K562 (cell line): ENCODE results near the gene KCNK3. TPM values are rescaled to one million over a fixed set of nuclear protein-coding genes. Genes with fewer than 3 reads are reported as not detected.

Experiments
- ARID3A ChIP-seq: IDR thresholded peaks from 2 replicates; pipeline ENCODE4 v1.6.1; 2012; ENCODE audit warnings: low read depth, low read length, improper control_type of control experiment, borderline replicate concordance
- MGA ChIP-seq: fragments of 450-650 bp; IDR thresholded peaks from 2 replicates; pipeline ENCODE4 v1.6.1; 2016; ENCODE audit warnings: mild to moderate bottlenecking, moderate library complexity
- POLR3G ChIP-seq: IDR thresholded peaks from 2 replicates; pipeline ENCODE4 v1.6.1; 2011; ENCODE audit not compliant: insufficient read length, insufficient replicate concordance; ENCODE audit errors: extremely low read depth
- SAFB ChIP-seq: fragments of 200-400 bp; formaldehyde crosslinking; IDR thresholded peaks from 2 replicates; pipeline ENCODE4 v1.6.1; 2017; ENCODE audit warnings: low read depth, low read length, borderline replicate concordance
- TFE3 ChIP-seq: fragments of 450-650 bp; formaldehyde crosslinking; IDR thresholded peaks from 2 replicates; pipeline ENCODE4 v1.4.0; 2020; ENCODE audit warnings: mild to moderate bottlenecking, mixed read lengths
- USF2 ChIP-seq: sonication (generic); formaldehyde crosslinking; IDR thresholded peaks from 2 replicates; pipeline ENCODE4 v1.5.0; 2020; ENCODE audit warnings: missing genetic modification reagents
- ZBTB12 ChIP-seq: fragments of 250-450 bp; sonication (Bioruptor Pico); IDR thresholded peaks from 2 replicates; pipeline ENCODE4 v1.4.0; 2020
- ZKSCAN3 ChIP-seq: fragments of 250-450 bp; sonication (Bioruptor Pico); IDR thresholded peaks from 2 replicates; pipeline ENCODE4 v1.4.0; 2020
- ZNF655 ChIP-seq: fragments of 250-450 bp; sonication (Bioruptor Pico); IDR thresholded peaks from 2 replicates; pipeline ENCODE4 v1.5.0; 2021
- polyA plus RNA-seq, 8 experiments: library from polyadenylated mRNA; depleted of rRNA in 4 of 8; stranded (reverse) in 5 of 8; unstranded in 3 of 8; fragments of >200 nt; fragmentation: Nextera tagmentation in 2 of 8; fragmentation: Illumina TruSeq in 1 of 8; extraction: Ambion mirVana in 2 of 8; extraction: Trizol in 1 of 8; gene quantifications; 2 replicates each; pipeline versions ENCODE4 v1.2.1 to v1.2.3, GENCODE V29; 2011 to 2014; ENCODE audit warnings: inconsistent platforms in 1 of 8, missing spikeins in 1 of 8
- total RNA-seq, 7 experiments: library from RNA; depleted of rRNA in 6 of 7; stranded (reverse); fragments of >200 nt in 6 of 7; fragmentation: Illumina TruSeq in 2 of 7; extraction: Trizol in 2 of 7; gene quantifications; 2 replicates each; pipeline versions ENCODE4 v1.2.1 to v1.2.3, GENCODE V29; 2011 to 2021; ENCODE audit warnings: low replicate concordance in 1 of 7

KCNK3 gene
- total and polyA plus RNA-seq, 9 of the 15 experiments (the other 6 are each of a cell fraction or from before 2014, with no cell fraction given): 0.01 to 0.20 (median 0.07) TPM; not detected in 5

GRCh38 chr2:26702025-26702424 is 9.5 kb downstream of the KCNK3 start (continued):
- TF ChIP-seq ZNF655 (no peak), POLR3G (no peak), ARID3A (no peak), ZBTB12 (no peak), TFE3 (CRISPR knock-in tag) (peak; percentile 68), USF2 (CRISPR knock-in tag) (peak; percentile 46; the same call in 1 of the 2 replicates), ZKSCAN3 (CRISPR knock-in tag) (no peak), MGA (0 out of 2 replicates have a peak, but pooled peaks have one; percentile 10), SAFB (no peak)
